ENCODE measurements around the gene GRID2. TPM values are rescaled to one million over a fixed set of nuclear protein-coding genes. Genes with fewer than 3 reads are reported as not detected.

Gene GRID2
- total RNA-seq, 1 donor from 2014 or later: not detected

DNA sequence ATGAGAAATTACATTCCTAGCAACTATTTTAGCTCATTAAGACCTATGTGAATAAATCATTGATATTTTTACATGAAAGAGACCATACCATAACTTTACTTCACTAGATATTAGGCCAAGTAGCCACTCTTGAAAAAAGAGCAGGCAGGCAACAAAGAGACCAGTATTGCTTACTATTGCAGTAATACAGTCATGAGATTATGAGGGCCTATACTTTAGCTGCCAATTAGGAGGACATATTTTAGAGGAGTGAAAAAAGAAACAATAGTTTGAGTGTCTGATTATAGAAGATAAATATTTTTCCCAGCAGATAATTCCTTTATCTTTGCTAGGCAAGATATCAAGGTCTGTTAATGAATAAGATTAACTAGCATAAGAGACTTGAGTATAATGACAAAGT, 739.0 kb downstream of the GRID2 start:
- no peak for DNase-seq (ENCODE audit: extremely low read depth, low read depth, low spot score)

DNA sequence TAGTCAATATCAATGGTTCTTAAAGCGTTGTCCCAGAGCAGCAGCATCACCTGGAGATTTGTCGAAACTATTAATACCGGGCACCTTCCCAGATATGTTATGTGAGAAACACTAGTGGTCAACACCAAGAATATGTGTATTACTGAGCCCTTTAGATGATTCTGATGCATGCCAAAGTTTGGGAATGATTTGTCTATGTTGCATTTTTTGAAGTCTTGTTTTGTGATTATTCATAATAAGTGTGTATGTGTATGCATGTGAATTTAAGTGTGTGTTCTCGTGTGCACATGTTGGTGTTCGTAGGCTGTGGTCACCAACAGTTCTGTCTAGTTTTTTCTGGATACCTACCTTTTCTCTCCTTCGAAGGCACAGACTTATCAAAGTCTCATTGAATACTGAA, 749.4 kb downstream of the GRID2 start:
- DNase-seq (ENCODE audit: extremely low read depth, low read depth, low spot score): no peak

DNA sequence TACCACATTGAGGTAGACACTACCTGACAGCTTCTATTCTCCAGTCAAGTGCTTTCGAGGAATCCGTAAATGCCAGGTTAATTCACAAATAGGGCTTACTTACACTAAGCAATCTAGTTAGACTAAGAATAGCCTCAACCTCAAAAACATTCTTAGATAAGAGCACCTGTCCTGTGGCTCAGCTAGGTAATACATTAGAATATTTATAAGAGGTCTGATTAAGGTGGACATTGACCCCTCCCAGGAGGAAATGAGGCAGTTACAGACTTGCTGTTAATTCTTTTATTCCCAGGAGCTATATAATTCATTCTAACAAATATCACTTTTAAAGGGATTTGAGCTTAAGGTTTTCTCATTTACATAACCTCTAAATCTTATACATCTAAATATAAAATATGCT, 758.1 kb downstream of the GRID2 start:
- no peak for DNase-seq (ENCODE audit: extremely low read depth, low read depth, low spot score)

DNA sequence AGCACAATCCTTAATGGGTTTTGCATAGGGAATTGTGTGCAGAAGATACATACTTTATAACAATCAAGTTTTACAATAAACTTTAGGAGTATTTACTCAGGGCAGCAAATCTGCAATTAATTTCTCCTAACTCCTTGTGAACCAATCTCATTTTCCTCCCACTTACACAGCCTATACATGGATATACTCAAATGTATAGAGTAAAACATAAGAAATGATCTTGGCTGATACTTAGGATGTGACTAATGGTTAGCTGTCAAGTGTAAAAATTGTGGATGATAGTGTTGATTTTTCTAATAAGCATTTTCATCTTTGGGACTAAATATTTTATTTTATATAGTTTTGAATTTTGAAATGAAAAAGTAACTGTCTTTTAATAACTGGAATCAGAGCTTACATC, 759.6 kb downstream of the GRID2 start:
- DNase-seq (ENCODE audit: extremely low read depth, low read depth, low spot score): no peak

DNA sequence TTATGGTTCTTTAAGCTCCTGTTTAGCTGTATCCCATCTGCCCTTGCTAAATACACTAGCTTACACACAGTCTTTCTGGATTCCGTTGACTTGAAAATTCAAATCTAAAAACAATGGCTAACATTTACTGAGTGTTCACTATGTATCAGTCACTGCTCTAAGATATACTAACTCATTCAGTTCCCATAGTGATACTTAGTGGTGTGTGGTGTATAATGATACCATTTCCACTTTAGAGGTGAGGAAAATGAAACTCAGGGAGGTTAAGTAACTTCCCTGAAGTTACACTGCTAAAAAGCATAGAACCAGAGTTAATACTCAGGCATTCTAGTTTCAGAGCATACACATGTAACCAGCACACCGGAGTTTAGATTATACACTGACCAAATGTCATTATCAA, 762.0 kb downstream of the GRID2 start:
- DNase-seq (ENCODE audit: extremely low read depth, low read depth, low spot score): no peak

DNA sequence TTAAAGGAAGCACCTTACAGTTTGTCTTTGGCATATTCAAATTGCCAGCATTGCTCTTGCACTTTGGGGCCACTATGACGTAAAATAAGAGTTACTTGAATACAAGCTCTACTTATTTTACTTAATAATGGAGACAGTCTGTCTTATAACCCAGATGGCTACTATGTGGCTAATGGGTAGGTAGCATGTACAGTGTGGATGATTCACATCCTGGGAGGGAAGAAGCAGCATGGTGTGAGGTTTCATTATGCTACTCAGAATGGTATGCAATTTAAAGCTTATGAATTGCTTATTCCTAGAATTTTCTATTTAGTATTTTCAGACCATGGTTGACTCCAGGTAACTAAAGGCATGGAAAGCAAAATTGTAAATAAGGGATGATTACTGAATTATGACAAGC, 763.0 kb downstream of the GRID2 start:
- DNase-seq (ENCODE audit: extremely low read depth, low read depth, low spot score): no peak

DNA sequence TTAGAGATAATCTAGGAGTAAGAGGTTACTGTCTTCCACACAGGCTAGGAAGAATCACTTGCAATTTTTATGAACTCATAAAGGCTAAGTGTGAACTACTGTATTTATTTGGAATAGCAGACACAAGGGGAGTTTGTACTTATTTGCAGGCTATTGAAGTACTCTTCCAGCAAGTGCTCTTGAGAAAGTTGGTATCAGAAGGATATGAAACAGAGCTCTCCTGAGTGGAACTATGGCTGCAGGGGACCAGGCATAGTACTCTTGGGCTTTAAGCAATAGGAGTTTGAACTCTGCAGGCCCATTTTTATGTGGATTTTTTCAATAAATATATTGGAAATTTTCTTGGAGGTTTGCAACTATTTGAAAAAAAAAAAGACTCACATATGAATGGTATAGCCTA, 768.5 kb downstream of the GRID2 start:
- no peak for DNase-seq (ENCODE audit: extremely low read depth, low read depth, low spot score)

DNA sequence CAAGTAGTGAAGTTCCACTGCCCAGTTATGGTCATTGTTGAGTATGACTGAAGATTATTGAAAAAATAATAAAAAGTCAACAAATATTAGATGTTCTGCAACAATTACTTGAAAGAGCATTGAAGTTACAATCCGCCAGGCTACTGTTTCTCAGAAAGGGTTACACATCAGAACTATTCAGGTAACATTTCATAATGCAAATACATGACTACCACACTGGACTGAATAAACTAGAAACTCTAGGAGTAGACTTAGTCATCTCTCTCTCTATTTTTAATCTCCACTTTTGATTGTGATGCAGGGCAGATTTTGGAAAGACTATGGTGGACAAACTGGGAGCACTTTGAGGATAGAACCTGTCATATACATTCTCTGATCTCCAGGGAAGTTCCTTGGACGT, 776.5 kb downstream of the GRID2 start:
- DNase-seq (ENCODE audit: extremely low read depth, low read depth, low spot score): no peak

DNA sequence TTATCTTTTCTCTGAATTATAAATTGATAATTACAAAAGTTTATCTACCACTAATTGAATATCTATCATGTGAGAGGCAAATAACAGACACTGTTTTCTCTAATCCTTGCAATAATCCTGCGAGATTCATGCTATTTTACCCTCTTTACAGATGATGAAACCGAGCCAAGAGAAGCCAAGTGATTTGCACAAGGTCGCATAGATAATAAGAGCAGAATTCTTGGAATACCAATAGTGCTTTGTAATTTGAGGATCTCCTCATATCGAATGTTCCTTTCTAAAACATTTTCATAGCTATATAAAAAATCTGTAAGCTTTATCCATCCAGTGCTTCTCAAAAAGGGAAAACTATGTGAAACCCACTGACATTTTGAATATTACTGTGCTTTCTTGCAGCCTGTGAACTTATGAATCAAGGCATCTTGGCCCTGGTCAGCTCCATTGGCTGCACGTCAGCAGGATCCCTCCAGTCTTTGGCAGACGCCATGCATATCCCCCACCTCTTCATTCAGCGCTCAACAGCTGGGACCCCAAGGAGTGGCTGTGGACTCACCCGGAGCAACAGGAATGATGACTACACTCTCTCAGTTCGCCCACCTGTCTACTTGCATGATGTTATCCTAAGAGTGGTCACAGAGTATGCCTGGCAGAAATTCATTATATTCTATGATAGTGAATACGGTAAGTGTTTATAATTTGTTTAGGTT, 781.0 kb downstream of the GRID2 start:
- no peak for DNase-seq (ENCODE audit: extremely low read depth, low read depth, low spot score)

DNA sequence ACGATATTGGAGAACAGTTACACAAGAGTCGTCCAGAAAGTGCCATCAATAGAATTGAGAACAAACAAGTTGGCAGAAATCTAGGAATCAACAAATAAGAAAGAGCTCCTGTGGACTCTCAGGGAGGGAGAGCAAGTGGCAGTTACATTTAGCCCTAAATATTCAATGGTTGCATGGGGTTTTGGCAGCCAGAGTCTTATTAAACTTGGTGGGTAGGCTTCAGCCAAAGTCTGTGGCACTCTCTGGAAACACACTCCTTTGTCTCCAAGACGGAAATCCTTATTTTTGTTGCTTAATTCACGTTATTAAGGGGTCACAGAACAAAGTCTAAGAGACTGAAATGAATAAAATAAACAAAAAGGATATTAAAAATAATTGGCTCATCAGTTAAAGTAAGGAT, 782.6 kb downstream of the GRID2 start:
- DNase-seq (ENCODE audit: extremely low read depth, low read depth, low spot score): no peak

DNA sequence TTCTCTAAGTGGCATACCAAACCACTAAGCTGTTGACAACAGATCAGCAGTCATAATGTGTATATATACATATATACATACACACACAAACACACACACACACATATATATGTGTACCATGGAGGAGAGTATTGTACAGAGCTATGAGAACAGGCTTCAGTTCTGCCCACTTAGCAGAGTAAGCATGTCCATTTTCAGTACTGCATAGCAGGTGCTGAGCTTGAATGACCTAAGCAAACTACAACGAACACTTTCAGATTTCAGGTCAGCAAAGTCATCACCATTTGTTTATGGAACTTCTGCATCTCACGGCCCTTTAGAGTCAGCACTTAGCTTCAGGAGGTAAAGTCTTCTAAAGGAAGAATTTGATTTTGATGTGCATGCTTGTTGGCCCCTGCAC, 789.0 kb downstream of the GRID2 start:
- DNase-seq (ENCODE audit: extremely low read depth, low read depth, low spot score): no peak

DNA sequence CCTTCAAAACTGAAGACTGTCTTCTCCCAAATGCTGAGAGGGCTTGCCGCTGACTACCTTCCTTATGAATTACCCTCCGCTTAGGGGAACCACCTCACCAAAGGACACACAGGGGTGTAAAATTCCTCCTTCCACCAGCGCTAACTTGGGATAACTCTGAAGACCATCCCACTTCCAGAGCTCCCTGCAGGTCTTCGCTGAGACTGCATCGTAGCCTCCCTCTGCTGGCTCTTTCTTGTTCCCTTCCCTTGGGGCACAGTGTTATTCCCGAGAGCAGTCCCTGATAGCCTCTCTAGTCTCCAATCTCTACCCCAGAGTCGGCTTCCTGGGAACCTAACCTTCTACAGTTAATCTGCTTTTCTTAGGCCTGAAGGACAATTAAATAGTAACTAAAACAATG, 799.3 kb downstream of the GRID2 start:
- DNase-seq (ENCODE audit: extremely low read depth, low read depth, low spot score): no peak

DNA sequence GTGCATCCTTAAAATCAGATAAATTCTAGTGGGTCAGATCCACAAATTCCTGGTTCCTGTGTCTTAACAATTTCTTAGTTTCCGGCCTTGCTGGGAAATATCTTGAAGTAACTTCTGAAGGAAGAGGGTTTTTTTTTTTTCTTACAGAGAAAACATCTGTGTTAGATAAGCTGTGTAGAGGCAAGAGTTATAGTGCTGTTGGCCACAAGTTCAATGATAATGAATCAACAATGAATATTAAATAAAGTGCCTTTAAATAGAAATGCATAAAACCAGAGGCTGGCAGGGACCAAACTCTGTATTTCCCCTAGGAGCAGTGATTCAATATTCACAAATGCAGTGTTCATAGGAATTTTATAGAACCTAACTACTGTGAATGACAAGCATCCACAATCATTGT, 812.9 kb downstream of the GRID2 start:
- no peak for DNase-seq (ENCODE audit: extremely low read depth, low read depth, low spot score)

DNA sequence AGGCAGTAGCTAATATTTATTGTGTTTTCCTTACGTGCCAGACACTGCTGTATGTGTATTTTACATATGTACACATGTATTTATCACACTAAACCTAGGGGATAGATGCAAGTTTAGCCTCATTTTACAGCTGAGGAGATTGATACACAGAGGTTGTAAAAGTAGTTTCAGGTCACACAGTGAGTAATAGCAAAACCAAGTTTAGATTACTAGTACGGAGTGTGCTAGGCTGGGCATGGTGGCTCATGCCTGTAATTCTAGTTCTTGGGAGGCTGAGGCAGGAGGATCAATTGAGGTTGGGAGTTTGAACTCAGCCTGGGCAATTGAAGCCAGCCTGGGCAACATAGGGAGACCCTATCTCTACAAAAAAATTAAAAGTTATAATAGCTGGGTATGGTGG, 823.7 kb downstream of the GRID2 start:
- no peak for DNase-seq (ENCODE audit: extremely low read depth, low read depth, low spot score)

DNA sequence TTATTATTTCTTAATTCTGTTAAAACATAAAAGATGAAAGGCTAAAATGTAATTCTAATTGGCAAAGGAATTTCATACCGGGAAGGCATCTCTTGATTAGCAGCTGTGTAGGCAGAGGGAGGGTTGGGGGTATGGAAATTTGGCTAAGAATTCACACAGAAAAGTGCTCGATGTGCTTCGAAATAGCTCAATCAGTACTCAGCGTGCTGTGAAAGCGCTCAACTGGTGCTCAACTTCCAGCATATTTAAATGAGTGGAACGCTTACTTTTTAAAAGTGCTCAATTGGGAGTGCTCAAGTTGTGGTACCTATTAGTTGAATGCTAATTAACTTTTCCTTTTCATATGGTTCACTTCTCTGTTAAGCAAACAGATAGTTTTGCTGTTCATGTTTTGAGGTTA, 828.9 kb downstream of the GRID2 start:
- no peak for DNase-seq (ENCODE audit: extremely low read depth, low read depth, low spot score)

DNA sequence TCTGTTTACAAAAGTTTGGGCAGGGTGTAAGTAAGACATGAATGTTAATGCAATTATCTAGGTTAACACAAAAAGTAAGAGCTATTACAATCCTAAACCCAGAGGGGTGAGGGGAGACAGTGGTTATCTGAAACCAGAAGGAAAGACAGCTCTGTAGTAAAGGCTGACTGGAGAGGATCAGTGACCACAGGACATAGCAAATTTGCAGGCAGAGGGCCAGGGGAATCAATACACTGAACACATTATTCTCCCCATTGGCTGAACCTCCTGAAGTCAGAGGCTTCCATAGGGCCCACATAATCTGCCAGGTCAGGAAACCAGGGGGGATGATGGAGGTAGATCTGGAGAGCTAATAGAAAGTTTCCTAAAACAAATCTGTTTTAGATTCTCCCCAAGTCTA, 835.4 kb downstream of the GRID2 start:
- no peak for DNase-seq (ENCODE audit: extremely low read depth, low read depth, low spot score)

DNA sequence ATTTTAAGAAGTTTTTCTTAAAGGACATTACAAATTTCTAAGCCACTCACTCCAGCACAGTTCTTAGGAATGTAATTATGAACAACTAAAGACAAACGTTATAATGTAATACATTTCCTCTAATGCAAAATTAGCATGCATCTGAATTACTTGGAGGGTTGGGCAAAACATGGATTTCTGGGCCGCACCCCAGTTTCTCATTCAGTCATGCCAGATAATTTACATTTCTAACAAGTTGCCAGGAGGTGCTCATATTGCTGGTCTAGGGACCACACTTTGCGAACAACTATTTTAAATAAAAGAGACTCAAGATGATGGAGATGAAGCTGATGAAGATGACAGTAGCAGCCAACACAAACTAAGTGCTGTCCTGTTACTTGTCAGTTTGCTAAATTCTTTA, 840.1 kb downstream of the GRID2 start:
- no peak for DNase-seq (ENCODE audit: extremely low read depth, low read depth, low spot score)

DNA sequence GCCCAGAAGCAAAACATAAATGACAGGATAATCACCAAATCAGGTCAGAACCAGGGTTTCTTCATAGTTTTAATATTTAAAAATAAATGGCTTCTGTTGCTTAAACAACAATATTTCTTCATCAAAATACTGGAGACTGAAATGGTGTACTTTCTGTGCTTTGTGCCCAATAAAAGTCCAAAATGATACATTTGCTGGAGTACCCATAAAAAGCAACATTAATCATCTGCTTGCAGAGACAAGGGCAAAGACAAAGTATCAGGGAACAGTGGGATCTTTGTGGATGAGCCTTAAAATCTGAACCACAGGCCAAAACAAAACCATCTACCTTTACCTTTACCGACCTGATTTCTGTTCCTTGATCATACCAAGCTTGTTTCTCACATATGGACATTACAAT, 840.9 kb downstream of the GRID2 start:
- DNase-seq (ENCODE audit: extremely low read depth, low read depth, low spot score): no peak

DNA sequence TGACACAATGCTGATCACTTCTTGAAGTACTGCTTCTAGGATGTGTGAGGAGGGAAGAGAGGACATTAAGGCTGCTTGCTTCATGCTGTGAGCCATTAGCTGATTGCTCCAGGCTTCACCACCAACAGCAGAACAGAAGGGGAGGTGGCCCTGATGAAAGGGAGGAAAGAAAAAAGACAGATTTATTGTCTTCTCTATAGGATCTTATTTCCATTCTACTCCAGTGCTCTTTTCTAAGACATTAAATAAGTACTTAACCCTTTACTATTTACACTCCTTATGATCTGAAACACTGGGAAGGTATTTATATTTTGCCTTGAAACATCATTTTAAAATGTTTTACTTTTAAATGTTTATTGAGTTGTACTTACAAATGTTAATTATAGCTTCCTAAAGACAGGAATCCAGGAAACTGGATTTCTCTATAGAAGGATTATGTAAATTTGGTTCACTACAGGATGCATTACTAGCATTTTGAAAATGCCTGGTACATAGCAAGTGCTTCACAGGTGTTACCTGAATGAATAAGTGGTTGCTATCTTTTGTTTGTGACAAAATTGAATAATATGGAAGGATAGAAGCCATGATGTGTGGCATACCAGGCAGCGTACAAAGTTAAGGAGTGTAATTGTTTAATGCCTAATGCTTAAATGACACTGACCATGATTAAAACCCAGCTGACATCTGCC, 843.9 kb downstream of the GRID2 start:
- DNase-seq (ENCODE audit: extremely low read depth, low read depth, low spot score): no peak

DNA sequence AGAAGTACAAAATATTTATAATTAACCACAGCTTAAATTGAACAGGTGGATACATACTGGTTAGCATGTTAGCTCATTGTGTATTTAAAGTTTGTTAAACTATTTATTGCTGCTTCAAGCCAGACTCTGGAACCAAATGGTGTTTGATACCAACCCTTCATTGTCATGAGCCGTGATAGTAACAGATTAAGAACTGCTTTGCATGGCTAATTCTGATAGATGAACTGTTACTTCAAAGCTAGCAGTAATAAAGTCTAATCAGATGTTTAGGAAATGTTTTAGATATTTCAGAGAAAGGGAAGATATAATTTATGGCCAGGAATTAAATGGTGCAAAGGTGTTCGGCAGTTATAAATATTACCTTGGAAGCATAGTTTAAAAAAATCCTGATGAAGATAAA, 848.7 kb downstream of the GRID2 start:
- no peak for DNase-seq (ENCODE audit: extremely low read depth, low read depth, low spot score)

DNA sequence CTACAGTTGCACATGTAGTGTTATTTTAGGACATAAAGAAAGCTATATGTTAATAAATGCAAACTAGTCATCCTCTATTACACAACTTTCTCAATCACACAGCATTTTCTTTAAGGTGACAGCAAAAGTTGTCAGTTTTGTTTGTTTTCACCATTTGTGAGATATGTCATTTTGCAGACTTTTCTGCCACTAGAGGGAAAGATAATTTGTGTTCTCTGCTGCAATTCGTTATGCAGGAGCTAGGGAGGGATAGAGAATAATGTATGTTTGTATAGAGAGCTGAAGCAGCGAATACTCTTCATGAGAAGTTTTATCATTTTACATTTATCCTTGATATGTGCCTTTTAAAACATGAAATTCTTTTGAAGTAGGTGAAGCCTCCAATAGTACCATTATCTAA, 854.2 kb downstream of the GRID2 start:
- no peak for DNase-seq (ENCODE audit: extremely low read depth, low read depth, low spot score)

DNA sequence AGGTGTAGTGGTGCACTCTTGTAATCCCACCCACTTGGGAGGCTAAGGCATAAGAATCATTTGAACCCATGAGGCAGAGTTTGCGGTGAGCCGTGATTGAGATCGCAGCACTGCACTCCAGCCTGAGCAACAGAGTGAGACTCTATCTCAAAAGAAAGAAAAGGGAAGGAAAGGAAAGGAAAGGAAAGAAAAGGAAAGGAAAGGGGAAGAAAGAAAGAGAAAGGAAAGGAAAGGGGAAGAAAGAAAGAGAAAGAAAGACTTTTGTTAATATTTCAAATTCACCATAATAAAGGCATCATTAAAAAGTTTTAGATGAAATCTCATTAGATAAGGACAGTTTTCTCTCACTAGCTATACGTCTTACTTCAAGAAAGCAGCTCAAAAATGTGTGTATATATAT, 864.3 kb downstream of the GRID2 start:
- no peak for DNase-seq (ENCODE audit: extremely low read depth, low read depth, low spot score)

DNA sequence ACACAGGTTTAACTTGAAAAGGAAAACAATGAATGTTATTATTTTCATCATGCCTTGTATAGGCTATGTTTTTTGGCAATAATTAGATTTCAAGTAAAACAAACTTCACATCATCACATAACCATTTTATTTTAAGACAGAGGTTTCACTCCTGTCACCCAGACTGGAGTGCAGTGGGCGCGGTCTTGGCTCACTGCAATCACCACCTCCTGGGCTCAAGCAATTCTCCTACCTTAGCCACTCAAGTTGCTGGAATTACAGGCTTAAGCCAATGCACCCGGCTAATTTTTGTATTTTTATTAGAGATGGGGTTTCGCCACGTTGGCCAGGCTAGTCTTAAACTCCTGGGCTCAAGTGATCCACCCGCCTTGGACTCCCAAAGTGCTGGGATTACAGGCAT, 866.2 kb downstream of the GRID2 start:
- DNase-seq (ENCODE audit: extremely low read depth, low read depth, low spot score): no peak
